Raji (cell line): ENCODE results near the gene GRM7.

Experiments used
- POLR2A ChIP-seq: IDR thresholded peaks from 2 replicates; pipeline ENCODE4 v1.6.1; 2011; ENCODE audit warnings: low read depth, low read length, control low read depth; ENCODE audit not compliant: insufficient read depth

The GRM7 gene

GRCh38 chr3:7423995-7424394 lies 563.1 kb downstream of the GRM7 start:
- no peak for TF ChIP-seq POLR2A

GRCh38 chr3:7428206-7428718 lies 567.3 kb downstream of the GRM7 start:
- no peak for TF ChIP-seq POLR2A

GRCh38 chr3:7432610-7433009 lies 571.7 kb downstream of the GRM7 start:
- no peak for TF ChIP-seq POLR2A

DNA sequence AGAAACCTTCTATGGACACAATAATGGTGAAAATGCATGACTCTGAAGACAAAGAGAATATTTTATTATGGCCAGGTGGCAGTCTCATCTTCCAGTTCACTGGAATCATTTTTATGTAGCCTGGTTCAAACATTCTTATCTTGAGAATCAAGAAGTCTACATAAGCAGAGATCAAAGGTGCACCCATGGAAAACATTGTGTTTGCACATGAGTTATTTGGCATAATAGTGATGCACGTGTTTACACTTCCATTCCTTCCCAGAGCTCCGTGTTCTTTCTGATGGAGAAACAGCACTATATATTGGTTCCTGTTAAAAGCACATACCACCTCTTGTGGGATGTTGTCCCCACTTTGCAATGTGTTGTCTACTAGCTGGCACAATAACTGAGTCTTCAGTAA lies 572.2 kb downstream of the GRM7 start:
- no peak for TF ChIP-seq POLR2A

- TF ChIP-seq POLR2A, result no peak
These were observed 575.6 kb downstream of the GRM7 start for GRCh38 chr3:7436542-7436941.

- TF ChIP-seq POLR2A, result no peak
These were observed 576.3 kb downstream of the GRM7 start for GRCh38 chr3:7437231-7437630.

- TF ChIP-seq POLR2A, result no peak
These were observed 578.3 kb downstream of the GRM7 start for GRCh38 chr3:7439101-7439680.

GRCh38 chr3:7444886-7445285 lies 584.0 kb downstream of the GRM7 start:
- TF ChIP-seq POLR2A, result no peak

- TF ChIP-seq POLR2A, result no peak
These were observed 584.4 kb downstream of the GRM7 start for GRCh38 chr3:7445331-7445730.

DNA sequence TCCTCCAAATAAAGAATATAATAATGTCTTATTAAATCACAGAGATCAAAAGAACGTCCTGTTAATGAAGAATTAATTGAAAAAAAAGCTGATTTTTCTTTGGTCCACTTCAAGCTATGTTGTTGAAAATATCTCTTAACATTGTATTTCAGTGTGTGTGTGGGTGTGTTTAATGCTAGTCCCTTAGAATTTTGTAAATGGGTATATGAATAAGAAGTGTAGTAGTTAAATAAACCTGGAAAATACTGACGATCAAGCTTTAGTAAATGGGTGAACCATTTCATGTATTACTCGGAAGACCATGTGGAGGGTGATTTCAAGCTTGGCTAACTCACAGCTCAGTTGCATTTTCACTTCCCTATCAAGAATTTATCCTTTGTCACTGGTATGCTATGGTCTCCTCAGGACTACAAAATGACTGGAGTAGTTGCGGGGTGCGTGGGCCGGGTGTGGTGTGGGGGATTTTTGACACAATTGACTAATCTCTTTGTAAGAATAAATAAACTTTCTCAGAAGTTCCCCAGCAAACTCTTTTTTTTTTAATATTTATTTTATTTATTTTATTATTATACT lies 586.4 kb downstream of the GRM7 start:
- TF ChIP-seq POLR2A, result no peak

DNA sequence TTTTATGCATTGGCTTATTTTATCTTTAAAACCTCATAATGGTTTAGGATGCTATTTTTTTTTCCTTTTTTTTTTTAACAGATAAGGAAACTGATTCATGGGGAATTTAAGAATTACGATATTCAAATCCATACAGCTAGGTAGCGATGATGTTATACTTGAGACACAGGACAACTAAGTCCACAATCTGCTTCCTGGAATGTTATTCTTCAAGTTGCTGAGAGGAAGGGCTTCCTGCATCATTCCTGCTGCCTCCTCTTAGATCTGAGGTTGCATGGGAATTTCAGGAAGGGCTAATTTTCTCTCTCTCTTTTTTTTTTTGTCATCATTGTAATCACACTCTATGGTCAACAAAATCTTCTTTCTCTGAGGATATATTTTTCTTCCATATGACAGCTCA lies 595.5 kb downstream of the GRM7 start:
- no peak for TF ChIP-seq POLR2A

DNA sequence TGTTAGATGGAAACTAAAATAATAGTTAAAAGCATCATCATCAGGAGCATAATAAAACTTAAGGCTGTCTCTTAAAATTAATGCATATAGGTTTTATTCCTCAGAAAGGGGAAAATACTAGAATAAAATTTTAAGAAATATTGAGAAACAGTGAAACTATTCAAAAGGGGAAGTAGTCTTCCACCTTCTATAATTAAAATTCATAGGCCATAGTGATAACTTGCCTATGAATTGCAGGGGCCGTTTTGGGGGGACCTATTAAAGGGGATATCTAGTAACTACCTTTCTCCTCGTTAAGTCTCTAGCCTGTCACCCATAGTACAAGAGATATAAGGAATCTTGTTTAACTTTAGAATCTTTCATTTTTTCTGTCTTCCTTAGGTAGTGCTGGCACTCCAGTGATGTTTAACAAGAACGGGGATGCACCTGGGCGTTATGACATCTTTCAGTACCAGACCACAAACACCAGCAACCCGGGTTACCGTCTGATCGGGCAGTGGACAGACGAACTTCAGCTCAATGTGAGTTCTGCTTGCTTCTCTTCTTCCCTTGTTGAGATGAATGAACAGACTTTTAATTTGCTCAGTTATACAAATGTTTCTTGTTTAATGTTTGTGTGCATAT lies 600.4 kb downstream of the GRM7 start:
- no peak for TF ChIP-seq POLR2A

GRCh38 chr3:7469866-7470265 lies 609.0 kb downstream of the GRM7 start:
- TF ChIP-seq POLR2A, result no peak

GRCh38 chr3:7484636-7485035 lies 623.7 kb downstream of the GRM7 start:
- no peak for TF ChIP-seq POLR2A

DNA sequence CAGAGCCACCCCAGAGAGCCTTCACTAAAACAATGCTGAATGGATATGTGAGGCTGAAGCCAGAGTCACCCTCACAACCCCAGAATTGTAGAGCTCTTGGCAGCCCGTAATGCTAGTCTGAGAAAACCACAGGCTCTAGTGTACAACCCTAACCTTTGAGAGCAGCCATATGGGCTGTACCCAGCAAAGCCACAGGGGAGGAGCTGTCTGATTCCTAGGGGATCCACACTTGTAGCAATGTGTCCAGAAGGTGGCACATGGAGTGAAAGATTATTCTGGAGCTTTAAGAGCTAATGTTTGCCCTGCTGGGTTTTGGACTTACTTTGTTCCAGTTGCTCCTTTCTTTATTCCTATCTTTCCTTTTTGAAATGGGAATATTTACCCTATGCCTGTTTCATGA lies 626.8 kb downstream of the GRM7 start:
- no peak for TF ChIP-seq POLR2A

DNA sequence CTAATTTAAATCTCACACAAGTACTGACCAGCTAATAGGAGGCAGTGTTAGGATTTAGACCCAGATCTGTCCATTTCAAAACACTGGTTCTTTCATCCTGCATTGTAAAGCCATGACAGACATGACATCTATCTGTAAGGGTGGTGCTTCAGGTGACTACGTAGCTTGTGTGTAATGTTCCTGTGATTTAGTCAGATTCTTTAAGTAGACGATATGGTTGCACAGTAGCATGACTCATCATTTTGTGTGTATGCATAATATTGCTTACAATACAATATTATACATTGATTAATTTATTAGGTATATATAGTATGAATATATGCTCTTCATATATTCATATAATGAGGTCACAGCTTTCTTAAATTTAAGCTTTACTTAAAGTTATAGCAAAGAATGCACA lies 628.5 kb downstream of the GRM7 start:
- TF ChIP-seq POLR2A, result no peak
